HUES64 (cell line): ENCODE data around the gene MYO1B.

Source experiments
- H3K27ac ChIP-seq: 2 replicates; pipeline ENCODE4 v1.7.0; 2013; ENCODE audit warnings: low read depth, low read length, inconsistent platforms
- H3K27me3 ChIP-seq: 2 replicates; pipeline ENCODE4 v1.6.1; 2013; ENCODE audit warnings: mild to moderate bottlenecking, low read length; ENCODE audit not compliant: insufficient read depth
- H3K36me3 ChIP-seq: 2 replicates; pipeline ENCODE4 v1.6.1; 2013; ENCODE audit warnings: mild to moderate bottlenecking, low read length; ENCODE audit not compliant: insufficient read depth
- H3K4me1 ChIP-seq: 2 replicates; pipeline ENCODE4 v1.6.1; 2013; ENCODE audit warnings: mild to moderate bottlenecking, low read length, moderate library complexity; ENCODE audit not compliant: insufficient read depth
- H3K4me3 ChIP-seq: 2 replicates; pipeline ENCODE4 v1.5.1; 2013; ENCODE audit warnings: mild to moderate bottlenecking, low read length, moderate library complexity
- H3K9ac ChIP-seq: 2 replicates; pipeline ENCODE4 v1.6.1; 2013; ENCODE audit warnings: mild to moderate bottlenecking, low read depth, low read length
- H3K9me3 ChIP-seq: 2 replicates; pipeline ENCODE4 v1.6.1; 2013; ENCODE audit warnings: low read depth, low read length; ENCODE audit not compliant: insufficient read depth
- WGBS: fragments of 150-250, 120-280 bp; methylation state at CpG from one replicate; pipeline ENCODE4 v1.1.7; 2013; ENCODE audit warnings: missing lambda C conversion rate; 5-methylcytosine and 5-hydroxymethylcytosine counted together

The MYO1B gene

DNA sequence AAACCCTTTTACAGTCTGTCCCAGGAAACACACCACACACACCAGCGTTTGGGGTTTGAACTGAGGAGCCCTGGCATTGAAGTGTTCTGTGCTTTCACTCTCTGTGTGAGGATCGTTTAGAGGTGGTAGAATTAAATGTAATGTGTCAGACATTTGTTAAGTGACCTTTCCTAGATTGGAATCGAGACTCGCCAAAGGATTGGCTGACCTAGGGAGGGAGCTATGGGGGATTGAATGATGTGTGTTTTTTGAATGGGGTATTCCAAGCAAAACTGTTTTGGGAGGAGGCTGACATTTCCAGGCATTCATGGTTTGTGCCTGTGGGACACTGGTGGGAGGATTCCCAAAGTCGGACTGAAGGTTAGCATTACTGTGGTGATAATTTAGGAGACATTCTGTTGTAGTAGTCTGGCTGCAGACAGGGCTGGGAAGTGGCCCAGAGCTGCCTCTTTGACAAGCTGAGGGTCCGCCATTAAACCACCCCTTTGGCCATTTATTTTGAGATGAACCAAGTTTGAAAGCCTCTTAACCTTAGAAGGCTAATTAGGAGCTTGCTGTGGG is 1.7 kb downstream of the MYO1B start:
- Histone ChIP-seq H3K27ac (no peak overlapping the region), H3K36me3 (no peaks in the 10 kb centered on the region), H3K27me3 (peaks cover 12% of the 10 kb centered on the region), H3K9ac (peak overlapping the region; percentile 93; the same call in 1 of the 2 replicates), H3K9me3 (no peaks in the 10 kb centered on the region), H3K4me1 (peaks cover 43% of the 10 kb centered on the region), H3K4me3 (peak overlapping the region; percentile 85)
- 42% methylated on average over 6 of the region's 6 CpGs for WGBS

DNA sequence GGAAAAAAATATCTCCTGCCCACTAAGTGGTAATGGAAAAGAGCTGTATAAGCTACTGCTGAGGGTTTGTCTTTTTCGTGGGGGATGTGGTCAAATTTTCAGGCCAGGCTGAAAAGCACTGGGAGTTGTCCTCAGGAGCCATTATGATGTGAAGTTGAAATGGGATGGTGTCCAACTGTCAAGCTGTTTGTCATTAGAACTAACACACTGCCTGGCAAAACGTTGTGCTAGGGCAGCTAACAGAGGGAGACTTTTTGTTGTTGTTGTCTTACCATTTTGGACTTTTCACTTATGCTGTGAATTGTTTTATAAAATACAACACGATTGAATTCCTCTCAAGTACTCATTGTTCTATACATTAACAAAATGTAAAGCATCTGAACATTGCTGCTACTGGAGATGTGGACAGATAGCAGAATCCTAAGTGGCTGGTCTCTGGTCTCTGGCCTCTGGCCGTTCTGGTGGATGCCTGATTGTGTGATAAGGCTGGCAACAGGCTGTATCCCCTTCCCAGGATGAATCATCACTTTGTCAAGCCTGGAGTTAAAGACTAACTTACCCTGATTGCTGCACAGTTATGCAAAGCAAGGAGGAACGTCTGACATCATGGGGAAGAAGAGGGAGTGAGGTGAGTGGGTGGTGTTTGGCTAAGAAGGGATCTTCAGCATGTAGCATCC is 2.3 kb downstream of the MYO1B start:
- no peaks in the 10 kb centered on the region for H3K36me3 ChIP-seq
- no peak overlapping the region for H3K27ac ChIP-seq
- H3K9ac ChIP-seq = no peak overlapping the region

DNA sequence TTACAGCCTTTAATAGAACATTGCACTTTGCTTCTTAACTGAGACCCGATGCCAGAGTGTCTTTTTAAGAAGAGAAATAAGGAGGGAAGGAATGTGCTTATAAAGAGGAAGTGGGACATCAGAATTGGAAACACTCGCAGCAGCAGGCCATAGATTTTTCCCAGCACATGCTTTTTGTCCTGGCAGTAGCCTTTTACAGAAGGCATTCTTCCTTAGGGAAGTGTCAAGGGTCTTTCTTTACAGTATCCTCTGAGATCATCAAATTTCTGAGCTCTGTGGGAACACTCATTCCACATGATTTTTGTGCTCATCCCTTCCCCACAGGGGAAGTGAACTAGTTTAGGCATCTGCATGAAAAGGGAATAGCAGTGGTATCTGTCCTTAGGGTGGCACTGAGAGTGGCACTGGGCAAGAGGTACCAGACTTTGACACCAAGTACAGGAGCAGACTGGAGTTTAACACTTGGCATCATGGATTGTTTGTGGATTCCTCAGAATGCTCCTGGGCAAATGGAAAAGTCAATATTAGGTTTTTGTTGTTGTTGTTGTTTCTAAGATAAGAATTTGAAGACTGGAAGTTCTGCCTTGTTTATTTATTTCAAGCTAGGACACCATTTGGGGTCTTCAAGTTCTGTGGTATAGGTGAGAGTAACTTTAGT is 4.1 kb downstream of the MYO1B start:
- H3K4me1 ChIP-seq = peaks cover 47% of the 10 kb centered on the region
- no peaks in the 10 kb centered on the region for H3K9me3 ChIP-seq

More for the DNA sequence above, 2.3 kb downstream of the MYO1B start:
- peak overlapping the region; percentile 85 for H3K4me3 ChIP-seq
- 26% methylated on average over 5 of the region's 5 CpGs for WGBS
- peaks cover 12% of the 10 kb centered on the region for H3K27me3 ChIP-seq
- peaks cover 47% of the 10 kb centered on the region for H3K4me1 ChIP-seq
- H3K9me3 ChIP-seq = no peaks in the 10 kb centered on the region

DNA sequence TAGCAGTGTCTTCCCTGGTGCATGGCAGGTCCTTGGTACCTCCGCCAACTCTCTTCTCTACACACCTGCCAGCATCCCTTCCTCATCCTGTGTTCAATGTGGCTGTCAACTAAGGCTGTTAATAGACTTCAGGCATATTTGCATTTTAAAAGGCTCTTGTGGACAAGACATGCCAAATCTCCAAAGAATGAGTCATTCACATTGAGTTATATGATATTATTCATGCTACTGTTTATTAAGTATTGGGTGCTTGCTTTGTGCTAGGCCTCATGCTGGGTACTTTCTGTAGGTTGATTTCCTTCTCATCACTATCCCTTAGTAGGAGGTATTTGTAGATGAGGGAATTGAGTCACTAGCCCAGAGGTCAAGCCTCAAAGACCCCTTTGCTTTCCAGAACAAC is 5.2 kb downstream of the MYO1B start:
- Histone ChIP-seq H3K27ac (no peak overlapping the region), H3K9ac (no peak overlapping the region), H3K36me3 (no peaks in the 10 kb centered on the region), H3K4me3 (no peak overlapping the region), H3K27me3 (no peaks in the 10 kb centered on the region), H3K9me3 (no peaks in the 10 kb centered on the region), H3K4me1 (peaks cover 49% of the 10 kb centered on the region)
- 94% methylated on average over 1 of the region's 1 CpG for WGBS

More for the DNA sequence above, 4.1 kb downstream of the MYO1B start:
- Histone ChIP-seq H3K36me3 (no peaks in the 10 kb centered on the region), H3K27ac (no peak overlapping the region), H3K4me3 (no peak overlapping the region), H3K27me3 (peaks cover 4% of the 10 kb centered on the region; the same call in 1 of the 2 replicates), H3K9ac (no peak overlapping the region)
- WGBS = 66% methylated on average over 2 of the region's 2 CpGs

DNA sequence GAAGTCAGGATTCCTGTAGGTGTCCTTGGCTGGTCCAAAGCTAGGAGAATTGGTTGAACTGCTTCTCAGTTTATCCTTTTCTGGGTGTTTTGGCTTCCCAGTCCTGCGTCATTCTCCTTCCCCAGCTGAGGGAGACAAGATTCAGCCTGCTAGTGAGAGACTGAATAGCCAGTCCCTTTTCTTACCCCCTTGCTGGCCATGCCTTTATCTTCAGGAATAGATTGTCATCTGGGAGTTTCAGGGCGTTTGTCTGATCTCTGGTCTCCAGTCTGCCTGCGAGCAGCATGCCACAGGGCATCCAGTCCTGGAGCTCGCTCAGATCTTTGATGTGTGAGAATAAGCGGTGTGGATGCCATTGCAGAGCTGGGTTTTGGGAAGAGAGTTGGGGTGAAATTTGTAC is 5.8 kb downstream of the MYO1B start:
- Histone ChIP-seq H3K27ac (no peak overlapping the region), H3K9ac (no peak overlapping the region), H3K4me3 (no peak overlapping the region), H3K27me3 (no peaks in the 10 kb centered on the region), H3K9me3 (no peaks in the 10 kb centered on the region), H3K4me1 (peaks cover 55% of the 10 kb centered on the region), H3K36me3 (no peaks in the 10 kb centered on the region)
- WGBS = 85% methylated on average over 5 of the region's 5 CpGs

DNA sequence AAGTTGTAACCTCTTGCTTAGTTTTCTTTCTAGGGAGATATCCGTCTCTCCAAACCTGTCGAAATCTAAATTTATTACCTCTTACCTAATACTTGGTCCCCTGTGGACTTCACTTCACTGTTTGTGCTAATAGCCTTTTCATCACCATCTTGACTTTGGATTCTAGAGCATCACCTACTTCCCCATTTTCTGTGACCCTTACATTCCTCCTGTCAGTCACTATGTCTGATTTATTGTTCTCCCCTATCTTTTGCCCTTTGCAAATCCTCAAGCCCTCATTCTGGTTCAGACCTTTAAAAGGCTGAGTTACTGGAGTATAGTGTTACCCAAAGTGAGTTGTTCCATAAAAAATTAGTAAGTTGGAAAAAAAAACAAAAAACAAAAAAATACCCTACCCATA is 7.5 kb downstream of the MYO1B start:
- 88% methylated on average over 2 of the region's 2 CpGs for WGBS
- Histone ChIP-seq H3K27me3 (no peaks in the 10 kb centered on the region), H3K36me3 (no peaks in the 10 kb centered on the region), H3K4me1 (peaks cover 50% of the 10 kb centered on the region), H3K9me3 (no peaks in the 10 kb centered on the region), H3K9ac (no peak overlapping the region), H3K4me3 (no peak overlapping the region), H3K27ac (no peak overlapping the region)

DNA sequence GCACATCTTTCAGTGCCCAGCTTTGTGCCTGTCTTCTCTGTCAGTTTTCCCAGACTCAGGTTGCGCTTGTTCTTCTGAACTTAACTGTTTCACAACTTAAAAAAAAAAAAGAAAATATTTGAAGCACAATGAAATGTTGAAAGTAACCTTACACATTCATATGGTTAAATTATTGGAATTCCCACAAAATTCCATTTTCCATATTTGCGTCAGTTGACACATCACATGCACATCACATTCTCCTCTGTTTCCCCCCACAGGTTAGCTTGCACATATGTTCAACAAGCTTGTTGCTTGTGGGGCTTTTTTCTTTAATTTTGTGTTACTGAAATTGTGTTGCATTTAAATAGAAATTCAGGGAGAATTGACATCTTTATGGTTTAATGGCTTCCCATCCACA is 8.3 kb downstream of the MYO1B start:
- Histone ChIP-seq H3K4me3 (no peak overlapping the region), H3K27ac (no peak overlapping the region), H3K27me3 (no peaks in the 10 kb centered on the region), H3K9ac (no peak overlapping the region), H3K9me3 (no peaks in the 10 kb centered on the region), H3K36me3 (no peaks in the 10 kb centered on the region), H3K4me1 (peaks cover 43% of the 10 kb centered on the region)
- WGBS = 100% methylated on average over 1 of the region's 2 CpGs

DNA sequence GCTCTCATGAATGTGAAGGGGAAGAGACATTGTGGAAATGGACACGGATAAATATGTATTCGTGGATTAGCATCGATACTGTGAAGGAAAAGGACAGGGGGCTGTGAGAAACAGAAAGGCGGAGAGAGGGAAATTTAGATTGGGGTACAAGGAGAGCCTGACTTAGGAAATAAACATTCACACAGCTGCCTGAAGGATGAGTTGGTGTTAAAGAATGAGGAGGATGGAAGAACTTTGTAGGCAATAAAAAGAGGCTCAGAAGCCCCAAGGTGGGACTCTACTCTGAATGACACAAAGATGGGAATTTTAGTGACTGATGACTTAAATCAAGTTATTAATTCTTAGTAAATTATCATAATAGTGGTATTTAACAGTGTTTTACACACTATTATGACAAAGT is 10.1 kb downstream of the MYO1B start:
- WGBS = 91% methylated on average over 4 of the region's 4 CpGs
- peaks cover 33% of the 10 kb centered on the region for H3K4me1 ChIP-seq

DNA sequence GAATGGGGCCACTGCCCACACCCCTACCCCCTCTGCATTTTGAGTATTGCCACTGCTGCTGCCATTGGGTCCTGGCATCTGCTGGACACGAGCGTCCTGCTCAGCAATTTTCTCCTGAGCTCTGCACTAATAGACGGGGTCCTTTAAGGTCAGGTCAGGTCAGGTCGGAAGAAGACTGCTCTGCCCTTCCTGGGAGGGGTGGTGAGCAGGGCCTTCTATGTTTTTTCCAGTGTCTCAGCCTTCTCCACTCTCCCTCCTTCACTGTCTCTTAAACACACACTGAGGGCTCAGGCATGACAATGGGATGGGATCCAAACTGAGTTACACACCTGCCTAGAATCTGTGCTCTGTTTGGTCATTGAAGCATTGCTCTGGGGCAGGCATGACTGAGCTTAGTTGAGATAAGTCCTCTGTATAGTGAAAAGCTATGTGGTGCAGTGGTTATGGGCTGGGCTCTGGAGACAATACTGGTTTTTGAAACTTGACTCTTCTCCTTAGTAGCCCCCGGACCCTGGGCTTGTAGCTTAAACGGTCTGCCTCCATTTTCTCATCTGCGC is 10.6 kb downstream of the MYO1B start:
- H3K4me3 ChIP-seq = no peak overlapping the region
- H3K4me1 ChIP-seq = peaks cover 27% of the 10 kb centered on the region
- H3K36me3 ChIP-seq = no peaks in the 10 kb centered on the region
- no peaks in the 10 kb centered on the region for H3K9me3 ChIP-seq
- H3K27me3 ChIP-seq = no peaks in the 10 kb centered on the region
- no peak overlapping the region for H3K27ac ChIP-seq
- no peak overlapping the region for H3K9ac ChIP-seq
- 82% methylated on average over 7 of the region's 7 CpGs for WGBS

More for the DNA sequence above, 10.1 kb downstream of the MYO1B start:
- no peaks in the 10 kb centered on the region for H3K36me3 ChIP-seq
- H3K9me3 ChIP-seq = no peaks in the 10 kb centered on the region
- H3K27ac ChIP-seq = no peak overlapping the region
- H3K4me3 ChIP-seq = no peak overlapping the region
- no peak overlapping the region for H3K9ac ChIP-seq
- H3K27me3 ChIP-seq = no peaks in the 10 kb centered on the region

DNA sequence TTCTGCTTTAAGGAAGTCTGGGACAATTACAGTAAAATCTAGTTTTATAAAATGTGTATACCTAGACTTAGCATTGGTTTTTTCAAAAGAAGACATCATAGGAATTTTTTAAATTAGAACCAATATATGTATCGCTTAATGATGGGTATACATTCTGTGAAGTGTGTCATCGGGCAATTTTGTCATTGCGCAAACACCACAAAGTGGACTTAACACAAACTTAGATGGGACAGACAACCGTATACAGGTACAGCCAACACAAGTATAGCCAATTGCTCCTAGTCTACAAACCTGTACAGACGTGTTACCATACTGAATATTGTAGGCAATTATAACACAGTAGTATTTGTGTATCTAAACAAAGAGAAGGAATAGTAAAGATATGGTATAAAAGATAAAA is 12.7 kb downstream of the MYO1B start:
- 93% methylated on average over 4 of the region's 5 CpGs for whole genome bisulfite sequencing

DNA sequence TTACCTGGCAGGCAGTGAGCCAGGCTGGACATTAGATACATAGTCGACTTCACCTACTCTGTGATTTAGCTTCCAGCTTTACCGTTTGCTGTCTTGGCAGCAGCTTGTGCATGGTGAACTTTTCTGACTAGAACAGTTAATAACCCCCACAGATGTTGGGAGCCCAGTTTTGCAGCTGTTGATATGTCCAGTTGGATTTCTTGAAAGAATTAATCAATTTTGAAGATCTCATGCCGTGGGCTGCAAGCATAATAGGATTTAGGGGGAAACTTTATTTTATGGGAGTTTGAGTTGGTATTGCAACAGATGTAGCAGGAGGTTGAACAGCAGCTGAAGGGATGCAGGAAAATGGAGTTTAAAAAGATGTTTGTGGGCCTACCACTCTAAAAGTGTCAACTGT is 13.8 kb downstream of the MYO1B start:
- 62% methylated on average over 3 of the region's 3 CpGs for WGBS

More for the DNA sequence above, 12.7 kb downstream of the MYO1B start:
- Histone ChIP-seq H3K27ac (no peak overlapping the region), H3K4me3 (no peak overlapping the region), H3K9me3 (no peaks in the 10 kb centered on the region), H3K36me3 (no peaks in the 10 kb centered on the region), H3K9ac (no peak overlapping the region), H3K4me1 (peaks cover 16% of the 10 kb centered on the region), H3K27me3 (no peaks in the 10 kb centered on the region)

More for the DNA sequence above, 13.8 kb downstream of the MYO1B start:
- no peak overlapping the region for H3K9ac ChIP-seq
- H3K36me3 ChIP-seq = no peaks in the 10 kb centered on the region
- H3K27ac ChIP-seq = no peak overlapping the region
- no peaks in the 10 kb centered on the region for H3K9me3 ChIP-seq
- no peak overlapping the region for H3K4me3 ChIP-seq
- H3K4me1 ChIP-seq = peaks cover 18% of the 10 kb centered on the region
- H3K27me3 ChIP-seq = no peaks in the 10 kb centered on the region
